ENCODE results near the gene TSPAN33.

The TSPAN33 gene

DNA sequence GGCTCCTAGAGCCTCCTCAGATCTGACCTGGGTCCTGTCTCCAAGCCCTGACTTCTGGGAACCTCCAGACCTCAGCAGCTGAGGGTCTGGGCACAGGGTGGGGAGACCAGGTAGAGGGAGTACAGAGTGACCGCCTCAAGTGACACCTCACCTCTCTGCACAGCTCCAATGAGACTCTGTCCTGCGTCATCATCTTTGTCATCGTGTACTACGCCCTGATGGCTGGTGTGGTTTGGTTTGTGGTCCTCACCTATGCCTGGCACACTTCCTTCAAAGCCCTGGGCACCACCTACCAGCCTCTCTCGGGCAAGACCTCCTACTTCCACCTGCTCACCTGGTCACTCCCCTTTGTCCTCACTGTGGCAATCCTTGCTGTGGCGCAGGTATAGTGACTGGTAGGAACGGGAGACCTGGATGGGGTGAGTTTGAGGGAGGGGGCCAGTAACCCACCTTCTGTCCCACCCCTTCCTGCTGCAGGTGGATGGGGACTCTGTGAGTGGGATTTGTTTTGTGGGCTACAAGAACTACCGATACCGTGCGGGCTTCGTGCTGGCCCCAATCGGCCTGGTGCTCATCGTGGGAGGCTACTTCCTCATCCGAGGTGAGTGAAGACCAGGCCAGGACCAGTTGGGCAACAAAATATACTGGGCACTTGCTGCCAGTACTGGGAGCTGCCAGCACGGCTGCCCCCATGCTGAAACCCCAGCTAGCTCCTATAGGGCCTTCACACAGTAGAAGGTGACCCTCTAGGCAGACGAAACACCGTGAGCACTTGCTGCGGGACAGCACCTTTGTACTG is 61.7 kb downstream of the TSPAN33 start:
- TF ChIP-seq, protein P1, sequence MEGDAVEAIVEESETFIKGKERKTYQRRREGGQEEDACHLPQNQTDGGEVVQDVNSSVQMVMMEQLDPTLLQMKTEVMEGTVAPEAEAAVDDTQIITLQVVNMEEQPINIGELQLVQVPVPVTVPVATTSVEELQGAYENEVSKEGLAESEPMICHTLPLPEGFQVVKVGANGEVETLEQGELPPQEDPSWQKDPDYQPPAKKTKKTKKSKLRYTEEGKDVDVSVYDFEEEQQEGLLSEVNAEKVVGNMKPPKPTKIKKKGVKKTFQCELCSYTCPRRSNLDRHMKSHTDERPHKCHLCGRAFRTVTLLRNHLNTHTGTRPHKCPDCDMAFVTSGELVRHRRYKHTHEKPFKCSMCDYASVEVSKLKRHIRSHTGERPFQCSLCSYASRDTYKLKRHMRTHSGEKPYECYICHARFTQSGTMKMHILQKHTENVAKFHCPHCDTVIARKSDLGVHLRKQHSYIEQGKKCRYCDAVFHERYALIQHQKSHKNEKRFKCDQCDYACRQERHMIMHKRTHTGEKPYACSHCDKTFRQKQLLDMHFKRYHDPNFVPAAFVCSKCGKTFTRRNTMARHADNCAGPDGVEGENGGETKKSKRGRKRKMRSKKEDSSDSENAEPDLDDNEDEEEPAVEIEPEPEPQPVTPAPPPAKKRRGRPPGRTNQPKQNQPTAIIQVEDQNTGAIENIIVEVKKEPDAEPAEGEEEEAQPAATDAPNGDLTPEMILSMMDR (conservative IDR thresholded peaks at IDR 0.05), result no peak
- no peak for TF ChIP-seq ZFX (IDR thresholded peaks at IDR 0.05)
- H3K27ac ChIP-seq, result no peak overlapping the region

DNA sequence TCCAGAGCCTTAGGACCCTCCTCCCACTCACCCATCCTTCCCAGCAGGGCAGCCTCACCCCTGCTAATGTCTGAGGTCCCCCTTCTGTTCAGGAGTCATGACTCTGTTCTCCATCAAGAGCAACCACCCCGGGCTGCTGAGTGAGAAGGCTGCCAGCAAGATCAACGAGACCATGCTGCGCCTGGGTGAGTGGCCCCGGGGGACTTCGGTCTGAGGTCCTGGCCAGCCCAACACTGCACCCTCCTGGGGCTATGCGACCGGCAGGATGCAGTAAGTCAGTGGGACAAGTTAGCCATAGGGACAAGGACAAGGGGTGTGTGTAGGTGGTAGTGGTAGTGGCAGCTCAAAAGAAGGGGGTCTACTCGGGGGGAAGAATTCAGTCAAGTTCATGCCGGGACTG is 64.2 kb downstream of the TSPAN33 start:
- TF ChIP-seq ZFX (IDR thresholded peaks at IDR 0.05), result no peak
- TF ChIP-seq, protein P1 (conservative IDR thresholded peaks at IDR 0.05), result no peak

DNA sequence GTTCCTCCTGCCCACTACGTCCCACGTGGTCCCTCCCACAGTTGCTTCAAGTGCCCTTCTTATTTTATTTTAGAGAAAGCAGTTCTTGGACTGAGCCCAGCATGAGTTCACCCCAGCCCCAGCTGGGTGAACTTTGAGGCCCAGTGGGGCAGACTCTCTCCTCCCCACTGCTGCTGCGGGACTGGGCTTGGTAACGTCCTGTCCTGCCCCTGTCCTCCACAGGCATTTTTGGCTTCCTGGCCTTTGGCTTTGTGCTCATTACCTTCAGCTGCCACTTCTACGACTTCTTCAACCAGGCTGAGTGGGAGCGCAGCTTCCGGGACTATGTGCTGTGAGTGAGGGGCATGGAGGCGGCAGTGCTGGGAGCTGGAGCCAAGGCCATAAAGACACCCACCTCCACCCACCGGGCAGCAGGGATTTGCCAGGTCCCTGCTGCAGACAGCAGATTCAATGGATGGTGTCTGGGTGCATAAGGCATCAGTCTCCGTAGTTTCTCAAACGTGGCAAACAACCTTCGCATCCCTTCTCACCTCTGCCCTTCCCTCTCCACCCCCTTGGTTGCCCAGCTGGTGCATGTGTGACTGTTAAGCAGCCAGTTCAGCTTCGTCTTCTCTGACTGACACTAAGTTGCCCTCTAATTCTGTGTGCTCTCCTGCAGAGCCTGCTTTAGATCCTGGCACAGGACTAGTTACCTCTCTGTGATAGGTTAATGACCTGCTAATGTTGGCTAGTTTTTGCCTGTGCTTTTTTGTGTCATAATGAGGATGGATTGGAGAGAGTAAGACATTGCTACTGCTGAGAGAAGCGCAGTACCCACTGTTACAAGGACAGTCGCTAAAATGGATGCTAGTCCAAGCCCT is 64.8 kb downstream of the TSPAN33 start:
- TF ChIP-seq ZFX (IDR thresholded peaks at IDR 0.05), result no peak
- TF ChIP-seq, protein P1 (conservative IDR thresholded peaks at IDR 0.05), result no peak
- H3K27ac ChIP-seq, result no peak overlapping the region

More for the DNA sequence above, 64.2 kb downstream of the TSPAN33 start:
- no peak overlapping the region for H3K27ac ChIP-seq

DNA sequence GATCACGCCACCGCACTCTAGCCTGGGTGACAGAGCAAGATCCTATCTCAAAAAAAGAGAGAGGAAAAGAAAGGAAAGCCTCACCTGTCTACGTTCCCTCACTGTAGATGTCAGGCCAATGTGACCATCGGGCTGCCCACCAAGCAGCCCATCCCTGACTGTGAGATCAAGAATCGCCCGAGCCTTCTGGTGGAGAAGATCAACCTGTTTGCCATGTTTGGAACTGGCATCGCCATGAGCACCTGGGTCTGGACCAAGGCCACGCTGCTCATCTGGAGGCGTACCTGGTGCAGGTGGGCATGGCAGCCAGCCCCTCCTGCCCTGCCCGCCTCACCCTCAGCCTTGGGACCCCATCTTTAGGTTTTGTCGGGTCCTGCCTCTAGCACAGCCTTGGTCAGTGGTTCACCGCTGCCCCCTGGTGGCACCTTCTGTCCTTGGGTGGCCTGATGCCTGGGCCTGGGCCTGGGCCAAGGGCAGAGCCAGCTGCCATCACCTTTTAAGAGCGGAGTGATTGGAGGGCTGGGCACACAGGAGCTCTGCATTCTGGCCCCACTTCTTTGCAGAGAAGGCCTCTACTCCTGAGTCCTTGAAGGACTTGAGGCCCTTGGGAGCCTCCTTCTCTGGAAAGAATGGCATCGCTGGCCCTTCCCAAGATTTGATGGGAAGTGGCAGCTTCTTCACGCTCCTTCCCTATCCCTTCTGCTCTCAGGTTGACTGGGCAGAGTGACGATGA is 65.9 kb downstream of the TSPAN33 start:
- TF ChIP-seq, protein P1 (conservative IDR thresholded peaks at IDR 0.05), result peak; percentile 98
- TF ChIP-seq ZFX (IDR thresholded peaks at IDR 0.05), result no peak
- no peak overlapping the region for H3K27ac ChIP-seq

DNA sequence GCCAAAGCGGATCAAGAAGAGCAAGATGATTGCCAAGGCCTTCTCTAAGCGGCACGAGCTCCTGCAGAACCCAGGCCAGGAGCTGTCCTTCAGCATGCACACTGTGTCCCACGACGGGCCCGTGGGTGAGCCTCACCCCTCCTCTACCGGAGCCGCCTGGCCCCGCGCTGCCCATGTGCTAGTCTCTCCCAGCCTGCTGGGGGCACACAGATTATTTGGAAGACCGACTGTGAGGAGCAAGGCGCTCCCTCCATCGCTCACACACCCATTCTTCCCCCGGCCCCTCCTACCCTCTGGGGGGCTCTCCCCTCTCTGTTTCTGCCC is 66.4 kb downstream of the TSPAN33 start:
- no peak for TF ChIP-seq ZFX (IDR thresholded peaks at IDR 0.05)
- TF ChIP-seq, protein P1 (conservative IDR thresholded peaks at IDR 0.05), result no peak
- H3K27ac ChIP-seq, result no peak overlapping the region

DNA sequence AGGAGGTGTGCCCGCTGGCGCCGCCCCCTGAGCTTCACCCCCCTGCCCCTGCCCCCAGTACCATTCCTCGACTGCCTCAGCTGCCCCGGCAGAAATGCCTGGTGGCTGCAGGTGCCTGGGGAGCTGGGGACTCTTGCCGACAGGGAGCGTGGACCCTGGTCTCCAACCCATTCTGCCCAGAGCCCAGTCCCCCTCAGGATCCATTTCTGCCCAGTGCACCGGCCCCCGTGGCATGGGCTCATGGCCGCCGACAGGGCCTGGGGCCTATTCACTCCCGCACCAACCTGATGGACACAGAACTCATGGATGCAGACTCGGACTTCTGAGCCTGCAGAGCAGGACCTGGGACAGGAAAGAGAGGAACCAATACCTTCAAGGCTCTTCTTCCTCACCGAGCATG is 67.6 kb downstream of the TSPAN33 start:
- no peak overlapping the region for H3K27ac ChIP-seq
- TF ChIP-seq, protein P1 (conservative IDR thresholded peaks at IDR 0.05), result no peak
- TF ChIP-seq ZFX (IDR thresholded peaks at IDR 0.05), result no peak

Data from C4-2B (cell line).